ENCODE measurements around the gene CLEC2D.
"Not testable (repeated sequence)": the region's sequence is repeated elsewhere in the genome, so short reads cannot be mapped to it uniquely, and the experiment has no call there.

The CLEC2D gene

DNA sequence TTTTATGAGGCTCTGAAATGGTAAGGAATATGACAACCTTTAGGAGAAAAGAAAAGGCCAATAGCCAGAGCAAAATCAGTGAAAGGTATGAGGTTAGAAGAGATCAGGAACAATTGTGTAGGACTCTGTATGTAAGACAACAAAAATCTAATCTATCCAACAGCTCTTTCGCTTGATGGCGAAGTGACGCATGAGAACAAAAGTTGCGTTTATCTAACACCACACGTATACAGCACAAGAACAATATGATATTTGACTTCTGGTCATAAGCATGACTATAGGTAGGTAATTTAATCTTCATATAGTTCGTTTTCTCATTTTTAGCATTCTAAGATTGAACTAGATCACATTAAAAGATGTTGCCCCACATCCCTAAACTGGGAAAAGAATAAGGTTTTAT lies 61.9 kb downstream of the CLEC2D start:
- no peak for DNase-seq

DNA sequence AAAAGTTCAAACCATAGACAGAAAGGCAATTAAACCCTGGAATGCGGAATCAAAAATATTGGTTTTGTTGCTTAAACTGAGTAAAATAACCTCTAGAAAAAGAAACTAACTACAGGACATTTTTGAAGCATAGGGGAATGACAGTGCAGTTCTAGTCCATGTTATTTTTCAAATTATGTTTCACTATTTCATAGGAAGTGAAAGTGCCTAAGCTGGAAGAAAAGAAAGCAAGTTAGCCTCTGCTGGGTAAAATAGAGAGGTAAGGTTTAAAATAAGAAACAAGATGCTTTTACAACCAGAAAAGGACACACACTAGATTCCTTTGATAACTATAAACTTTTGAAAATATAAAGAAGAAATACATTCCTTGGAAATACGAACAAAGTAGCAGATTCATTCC lies 62.3 kb downstream of the CLEC2D start:
- DNase-seq: no peak

DNA sequence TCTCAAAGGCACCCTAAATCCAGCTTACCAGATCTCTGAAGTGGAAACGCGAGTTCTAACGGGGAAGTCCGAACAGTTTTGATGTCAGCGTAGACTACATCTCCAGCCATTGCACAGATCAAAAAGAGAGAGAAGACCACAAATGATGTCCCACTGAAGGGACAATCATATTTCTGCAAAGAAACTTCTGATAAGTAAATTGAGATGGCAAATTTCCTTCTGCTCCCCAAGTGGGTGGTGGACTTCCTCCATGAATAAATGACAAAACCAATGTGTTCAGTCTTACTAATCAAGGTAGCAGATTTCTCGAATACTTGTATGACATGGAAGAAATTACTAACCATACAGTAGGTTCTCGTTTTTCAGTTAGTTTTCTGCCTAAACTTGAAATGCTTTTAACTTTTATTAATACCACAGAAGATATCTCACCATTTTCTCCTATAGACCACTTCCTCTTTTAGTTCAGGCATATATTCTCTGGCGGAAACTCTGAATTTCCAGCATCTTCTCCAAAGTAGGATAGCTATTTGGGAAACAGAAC lies 63.5 kb downstream of the CLEC2D start, which contains the start of gene CLECL1:
TSS of gene CLECL1 (minus strand) at position 177 of the 541 bp plus-strand sequence.
- no peak for DNase-seq

DNA sequence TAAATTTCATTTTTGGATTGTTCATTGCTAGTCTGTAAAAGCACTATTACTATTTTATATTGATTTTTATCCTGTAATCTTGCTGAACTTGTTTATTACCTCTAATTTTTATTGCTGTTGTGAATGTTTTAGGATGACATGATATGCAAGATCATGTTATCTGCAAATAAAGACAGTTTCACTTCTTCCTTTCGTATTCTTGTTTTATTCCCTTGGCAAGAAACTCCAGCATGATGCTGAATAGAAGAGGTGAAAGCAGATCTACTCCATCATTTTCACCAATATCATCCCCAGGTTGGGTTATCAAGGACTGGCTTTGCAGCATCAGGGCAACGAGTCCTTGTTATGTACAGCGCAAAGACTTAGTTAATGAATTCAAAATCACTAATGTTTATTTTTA lies 66.1 kb downstream of the CLEC2D start:
- no peak for DNase-seq

DNA sequence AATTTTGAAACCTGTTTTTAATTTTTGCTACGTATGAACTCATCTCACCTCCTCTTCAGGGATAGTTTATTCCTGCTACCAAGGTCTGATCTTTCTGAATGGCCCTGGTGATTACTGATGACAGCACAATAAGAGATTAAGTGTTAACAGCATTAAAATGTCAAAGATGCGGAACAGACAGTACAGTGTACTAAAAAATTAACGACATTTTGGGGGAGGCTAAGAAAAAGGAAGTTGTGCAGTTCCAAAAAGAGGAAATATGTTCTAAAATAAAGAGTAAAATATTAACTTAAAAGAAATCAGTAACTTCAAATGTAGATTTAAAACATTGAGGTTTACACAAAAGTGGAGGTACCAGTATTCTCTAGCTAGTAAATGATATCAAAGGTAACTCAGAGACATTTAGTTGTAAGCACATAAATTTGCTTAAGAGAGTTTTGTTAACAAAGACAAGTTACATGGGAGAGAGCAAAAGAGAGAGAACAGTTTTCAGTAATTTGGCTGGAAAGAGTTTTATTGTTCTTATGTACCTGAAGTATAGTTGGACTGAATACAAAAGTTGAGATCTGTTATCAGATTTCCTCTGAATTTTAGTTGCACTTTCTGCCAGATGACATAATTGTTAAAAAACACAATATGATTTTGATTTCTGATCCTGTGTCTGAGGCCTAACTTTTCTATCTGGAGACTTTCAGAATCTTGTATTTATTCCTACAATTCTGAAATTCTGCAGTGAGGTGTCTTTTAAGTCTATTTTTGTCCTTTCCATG lies 67.6 kb downstream of the CLEC2D start:
- DNase-seq: no peak

DNA sequence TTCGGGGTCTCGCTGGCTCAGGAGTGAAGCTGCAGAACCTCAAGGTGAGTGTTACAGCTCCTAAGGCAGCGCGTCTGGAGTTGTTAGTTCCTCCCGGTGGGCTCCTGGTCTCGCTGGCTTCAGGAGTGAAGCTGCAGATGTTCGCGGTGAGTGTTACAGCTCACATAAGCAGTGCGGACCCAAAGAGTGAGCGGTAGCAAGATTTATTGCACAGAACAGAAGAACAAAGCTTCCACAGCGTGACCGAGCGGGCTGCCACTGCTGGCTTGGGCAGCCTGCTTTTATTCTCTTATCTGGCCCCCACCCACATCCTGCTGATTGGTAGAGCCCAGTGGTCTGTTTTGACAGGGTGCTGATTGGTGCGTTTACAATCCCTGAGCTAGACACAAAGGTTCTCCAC lies 69.4 kb downstream of the CLEC2D start:
- not testable (repeated sequence) for DNase-seq

DNA sequence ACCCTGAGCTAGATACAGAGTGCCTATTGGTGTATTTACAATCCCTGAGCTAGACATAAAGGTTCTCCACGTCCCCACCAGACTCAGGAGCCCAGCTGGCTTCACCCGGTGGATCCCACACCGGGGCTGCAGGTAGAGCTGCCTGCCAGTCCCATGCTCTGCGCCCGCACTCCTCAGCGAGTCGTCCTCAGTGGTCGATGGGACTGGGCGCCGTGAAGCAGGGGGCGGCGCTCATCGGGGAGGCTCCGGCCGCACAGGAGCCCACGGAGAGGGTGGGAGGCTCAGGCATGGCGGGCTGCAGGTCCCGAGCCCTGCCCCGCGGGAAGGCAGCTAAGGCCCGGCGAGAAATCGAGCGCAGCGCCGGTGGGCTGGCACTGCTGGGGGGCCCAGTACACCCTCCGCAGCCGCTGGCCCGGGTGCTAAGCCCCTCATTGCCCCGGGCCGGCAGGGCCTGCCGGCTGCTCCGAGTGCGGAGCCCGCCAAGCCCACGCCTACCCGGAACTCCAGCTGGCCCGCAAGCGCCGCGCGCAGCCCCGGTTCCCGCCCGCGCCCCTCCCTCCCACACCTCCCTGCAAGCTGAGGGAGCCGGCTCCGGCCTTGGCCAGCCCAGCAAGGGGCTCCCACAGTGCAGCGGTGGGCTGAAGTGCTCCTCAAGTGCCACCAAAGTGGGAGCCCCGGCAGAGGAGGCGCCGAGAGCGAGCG lies 70.0 kb downstream of the CLEC2D start:
- DNase-seq: not testable (repeated sequence)

DNA sequence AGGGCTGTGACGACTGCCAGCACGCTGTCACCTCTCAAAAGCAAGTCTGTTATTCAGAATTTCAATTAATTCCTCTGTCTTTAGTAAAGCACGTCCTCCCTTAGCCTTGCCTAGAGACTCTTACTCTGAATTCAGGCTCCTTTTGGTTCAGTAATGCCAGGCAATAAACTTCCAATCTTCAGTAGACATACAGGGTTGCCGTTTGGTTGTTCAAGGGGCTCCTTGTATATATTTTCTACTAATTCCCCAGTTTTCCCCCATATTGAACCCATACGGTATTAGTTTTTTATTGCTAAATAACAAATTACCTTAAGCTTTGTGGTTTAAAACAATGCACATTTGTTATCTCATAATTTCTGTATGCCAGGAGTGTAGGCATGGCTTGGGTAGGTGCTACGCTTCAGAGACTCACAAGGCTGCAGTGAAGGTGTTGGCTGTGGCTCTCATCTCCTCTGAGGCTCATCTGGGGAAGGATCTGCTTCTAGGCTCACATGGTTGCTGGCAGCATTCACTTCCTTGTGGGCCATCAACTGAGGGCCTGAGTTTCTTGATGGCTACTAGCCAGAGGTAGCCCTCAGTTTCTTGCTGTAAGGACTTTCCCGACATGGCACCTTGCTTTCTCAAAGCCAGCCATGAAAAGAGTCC lies 70.7 kb downstream of the CLEC2D start:
- no peak for DNase-seq

DNA sequence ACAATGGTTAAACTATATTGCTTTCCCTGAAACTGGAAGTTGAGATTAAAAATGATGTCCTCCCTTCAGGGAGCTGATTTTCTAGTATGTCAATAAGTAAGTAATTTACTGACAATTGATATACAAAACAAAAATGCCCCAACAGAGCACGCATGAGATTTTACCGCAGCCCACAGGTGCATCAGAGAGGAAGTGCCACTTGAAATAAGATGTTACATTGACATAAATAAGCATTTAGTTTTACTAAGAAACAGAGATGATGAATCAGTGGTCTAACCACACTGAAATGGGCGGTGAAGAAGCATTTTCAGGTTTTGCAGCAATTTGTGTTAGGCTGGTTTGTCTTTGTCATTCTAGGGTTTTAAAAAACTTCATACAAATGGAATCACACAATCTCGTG lies 72.2 kb downstream of the CLEC2D start:
- no peak for DNase-seq

DNA sequence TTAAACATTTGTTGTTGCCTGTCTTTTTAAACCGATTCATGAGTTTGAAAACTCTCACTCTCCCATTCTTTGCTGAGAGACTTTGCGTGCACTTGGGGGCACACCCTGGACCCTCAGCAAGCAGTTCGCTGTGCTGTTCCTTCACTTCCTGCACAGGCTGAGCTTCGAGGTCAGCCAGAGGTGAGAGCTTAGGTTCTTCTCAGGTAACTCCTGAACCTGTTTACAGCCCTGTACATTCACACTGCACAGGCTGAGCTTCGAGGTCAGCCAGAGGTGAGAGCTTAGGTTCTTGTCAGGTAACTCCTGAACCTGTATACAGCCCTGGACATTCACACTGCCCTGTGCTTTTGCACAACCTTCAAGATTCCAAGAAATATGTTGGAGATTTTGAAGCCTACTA lies 73.1 kb downstream of the CLEC2D start:
- DNase-seq: no peak

DNA sequence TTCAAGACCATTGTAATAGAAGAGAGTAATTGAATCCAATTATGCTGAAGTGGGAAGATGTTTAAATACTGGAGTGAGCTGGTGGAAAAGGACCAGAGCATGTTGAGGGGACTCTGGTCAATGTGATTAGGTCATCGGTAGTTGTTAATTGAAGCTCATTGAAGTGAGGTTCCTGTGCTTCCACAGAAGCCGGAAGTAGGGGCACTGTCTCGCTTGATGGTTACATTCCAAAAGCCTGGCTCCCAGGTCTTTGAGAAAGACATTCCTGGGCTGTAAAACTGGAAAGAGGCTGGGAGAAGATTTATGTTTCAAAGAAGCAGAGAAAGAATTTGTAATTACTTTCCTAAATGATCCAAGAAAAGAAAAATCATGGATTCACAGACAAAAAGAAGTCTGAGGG lies 75.7 kb downstream of the CLEC2D start:
- no peak for DNase-seq
